Stimulated activated CD4-positive, alpha-beta T cell treated with anti-CD3 and anti-CD28 coated beads, Interleukin-12 subunit alpha, Interleukin-12 subunit beta, amount 100 ng/mL, for 4 hours (primary cell): ENCODE data around the gene ZNF750.

Experiments used
- DNase-seq: peaks from one replicate; pipeline ENCODE4 v3.0.0-alpha.2; 2020

The ZNF750 gene

DNA sequence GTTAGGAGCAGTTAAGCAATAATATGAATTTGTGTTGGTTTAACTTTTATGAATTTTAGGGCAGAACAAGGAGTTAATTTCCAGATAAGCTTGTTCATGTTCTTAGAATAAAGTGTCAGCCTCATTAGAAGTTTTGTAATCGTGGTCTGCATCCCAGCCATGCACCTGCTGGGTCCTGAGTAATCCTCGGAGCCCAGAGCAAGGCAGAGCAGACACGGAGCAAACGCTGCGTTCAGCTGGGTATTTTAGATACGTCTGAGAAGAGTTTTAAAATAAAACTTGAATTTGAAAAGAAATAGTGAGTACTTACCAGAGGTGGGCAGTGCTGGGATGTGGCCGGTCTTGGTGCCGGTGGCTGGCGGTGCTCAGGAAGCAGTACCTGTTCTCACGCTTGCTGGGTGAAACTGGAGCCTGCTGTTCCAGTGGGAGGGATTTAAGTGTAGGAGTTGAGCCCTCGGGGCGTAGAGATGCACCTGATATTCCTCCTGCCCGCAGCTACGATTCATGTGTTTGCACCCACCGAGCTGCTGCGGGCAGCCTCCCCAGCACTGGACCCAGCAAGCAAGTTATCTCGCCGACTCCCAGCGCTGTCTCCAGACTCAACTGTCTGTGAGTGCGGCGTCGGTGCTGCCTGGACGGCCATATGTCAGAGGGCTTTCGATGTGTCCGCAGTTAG lies at the start of gene ZNF750:
Gene ZNF750, minus strand, starts transcription at position 406 of the 676 bp plus-strand sequence. CDS start 7,568 bp downstream, outside the sequence.
- DNase-seq: no peak

GRCh38 chr17:82888583-82889495 lies 49.0 kb upstream of the ZNF750 start:
- DNase-seq: no peak

GRCh38 chr17:82887255-82888164 lies 47.7 kb upstream of the ZNF750 start:
- no peak for DNase-seq

GRCh38 chr17:82884970-82885353 lies 45.1 kb upstream of the ZNF750 start:
- peak; percentile 15 for DNase-seq

DNA sequence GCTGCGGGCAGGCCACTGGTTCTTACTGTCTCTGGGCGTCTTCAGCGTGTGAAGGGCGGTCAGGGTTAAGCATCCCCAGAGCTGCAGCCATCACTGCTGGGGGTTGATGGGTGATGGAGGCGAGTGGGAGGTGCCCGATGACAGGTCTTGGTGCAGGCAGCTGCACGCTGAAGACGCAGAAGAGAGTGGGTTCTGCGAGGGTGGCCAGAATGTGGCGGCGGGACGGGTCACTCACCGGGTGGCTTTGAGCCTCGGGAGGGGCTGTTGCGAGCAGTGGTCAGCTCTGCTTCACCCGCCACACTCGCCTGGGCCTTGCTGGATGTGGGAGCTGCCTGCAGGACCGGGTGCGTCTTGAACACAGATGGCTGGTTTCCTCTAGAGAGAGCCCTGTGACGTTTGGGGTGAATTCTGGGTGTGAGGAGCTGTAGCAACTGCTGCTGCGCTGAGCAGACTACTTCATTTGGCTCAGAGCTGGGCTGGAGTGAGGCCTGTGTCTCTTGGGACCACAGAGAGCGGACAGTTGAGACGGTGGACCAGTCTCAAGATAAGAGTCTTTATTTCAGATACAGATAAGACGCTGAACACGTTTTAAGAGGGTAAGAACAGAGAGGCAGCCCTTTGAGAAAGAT lies 44.6 kb upstream of the ZNF750 start:
- no peak for DNase-seq

GRCh38 chr17:82883419-82884031 lies 43.7 kb upstream of the ZNF750 start:
- no peak for DNase-seq

DNA sequence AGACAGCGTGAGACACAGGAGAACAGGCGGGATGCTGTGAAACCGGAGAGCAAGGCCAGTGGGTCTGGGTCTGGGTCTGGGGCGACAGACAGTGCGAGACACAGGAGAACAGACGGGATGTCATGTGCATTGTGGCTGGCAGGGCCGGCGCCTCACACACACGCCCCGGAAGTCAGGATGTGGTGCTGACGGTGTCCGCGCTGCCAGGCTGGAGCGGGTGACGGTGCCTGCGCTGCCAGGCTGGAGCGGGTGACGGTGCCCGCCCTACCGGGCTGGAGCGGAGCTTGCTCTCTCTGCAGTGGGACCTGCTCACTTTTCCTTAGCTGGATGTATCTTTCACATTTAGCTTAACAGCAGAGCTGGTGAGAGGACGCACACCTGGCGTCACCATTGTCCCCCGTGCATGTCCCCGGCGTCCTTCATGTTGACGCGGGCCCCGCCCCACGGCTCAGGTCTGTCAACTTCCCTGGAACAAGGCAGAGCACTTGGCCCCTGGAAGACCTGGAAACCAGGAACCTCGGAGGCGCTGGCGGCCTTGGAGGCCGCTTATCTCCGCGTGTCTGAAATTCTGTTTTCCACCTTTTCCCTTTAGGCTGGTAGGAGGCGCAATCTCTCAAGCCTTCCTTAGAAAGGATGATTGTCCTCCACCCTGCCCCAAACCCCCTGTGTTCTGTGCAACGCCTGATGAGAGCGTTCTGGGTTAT lies 43.0 kb upstream of the ZNF750 start:
- peak; percentile 53 for DNase-seq

DNA sequence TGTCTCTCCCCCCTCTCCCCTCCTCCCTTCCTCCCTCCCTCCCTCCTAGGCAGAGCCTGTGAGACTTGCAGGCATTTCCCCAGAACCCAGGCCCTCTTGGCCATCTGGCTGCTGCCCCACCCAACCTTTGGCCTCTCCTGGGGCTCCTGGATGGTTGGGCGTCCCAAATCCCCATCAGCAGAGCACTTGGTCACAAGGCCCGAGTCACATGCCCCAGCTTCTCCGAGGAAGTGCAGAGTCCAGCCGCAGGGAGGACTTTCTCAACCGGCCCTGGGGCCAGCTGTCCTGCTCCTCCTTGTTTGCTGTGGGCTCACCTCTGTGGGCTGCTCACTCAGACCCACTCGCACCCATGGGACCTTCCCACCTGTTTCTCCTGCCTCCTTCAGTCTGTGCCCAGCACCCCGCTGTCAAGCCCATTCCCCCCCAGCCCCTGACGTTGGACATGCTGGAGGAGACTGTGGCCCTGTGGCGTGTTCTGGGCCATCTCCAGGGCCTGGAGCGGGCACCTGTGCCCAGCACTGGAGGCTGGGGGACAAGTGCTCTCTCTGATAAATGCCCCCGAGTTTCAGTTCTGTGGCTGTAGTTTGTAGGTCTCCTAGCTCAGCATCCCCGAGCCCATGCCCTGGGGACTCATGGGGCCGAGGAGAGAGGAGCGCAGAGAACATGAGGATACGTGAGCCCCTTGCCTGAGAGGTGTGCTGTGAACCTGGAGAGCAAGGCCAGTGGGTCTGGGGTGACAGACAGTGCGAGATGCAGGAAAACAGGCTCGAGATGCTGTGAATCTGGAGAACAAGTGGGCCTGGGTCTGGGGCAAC lies 42.3 kb upstream of the ZNF750 start:
- DNase-seq: no peak

GRCh38 chr17:82881324-82881823 lies 41.6 kb upstream of the ZNF750 start:
- no peak for DNase-seq

DNA sequence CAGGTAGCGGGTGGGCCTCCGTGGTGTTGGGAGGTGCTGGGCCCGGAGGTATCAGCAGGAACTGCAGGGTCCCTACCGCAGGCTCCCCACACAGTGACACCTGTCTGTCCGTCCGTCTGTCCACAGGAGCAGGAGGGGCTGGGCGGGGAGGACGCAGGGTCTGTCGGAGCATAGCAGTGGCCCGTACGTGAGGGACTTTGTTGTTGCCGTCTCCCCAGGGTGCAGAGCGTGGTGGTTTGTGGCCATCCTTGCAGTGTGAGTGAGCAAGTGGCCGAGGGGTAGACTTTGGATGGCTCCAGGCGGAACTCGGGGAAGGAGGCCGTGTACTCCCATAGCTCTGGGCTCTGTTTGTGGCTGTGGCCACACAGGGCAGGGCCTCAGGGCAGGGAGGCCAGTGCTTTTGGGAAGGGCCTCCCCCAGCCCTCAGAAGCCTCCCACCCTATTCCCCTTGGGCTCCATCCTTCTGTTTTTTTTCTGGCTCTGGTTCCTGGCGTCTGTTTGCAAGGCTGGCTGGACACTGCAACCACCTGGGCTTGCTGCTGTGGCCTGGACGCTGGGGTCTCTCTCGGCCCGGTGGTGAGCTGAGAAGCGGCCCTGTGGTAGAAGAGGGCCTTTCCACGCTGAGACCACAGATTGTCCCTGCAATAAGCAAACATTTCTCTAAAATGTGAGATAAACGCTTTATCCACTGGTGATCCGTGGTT lies 41.0 kb upstream of the ZNF750 start:
- no peak for DNase-seq

DNA sequence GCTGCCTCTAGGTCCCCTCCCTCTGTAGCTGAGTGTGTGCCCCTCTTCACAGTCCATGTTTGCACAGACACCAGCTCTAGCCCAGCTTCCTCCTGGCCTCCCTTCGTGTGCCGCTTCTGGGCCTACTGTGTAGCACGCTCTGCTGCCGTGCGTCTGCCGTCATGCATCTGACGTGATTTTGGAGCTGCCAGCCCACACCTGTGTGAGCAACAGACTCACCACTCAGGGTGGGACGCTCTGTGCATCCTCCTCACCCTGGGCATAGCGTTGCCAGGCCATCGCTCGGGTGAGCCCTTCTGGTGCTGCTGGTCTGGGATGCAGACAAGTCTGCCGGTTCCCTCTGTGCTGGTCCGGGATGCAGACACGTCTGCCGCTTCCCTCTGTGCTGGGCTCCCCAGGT lies 39.4 kb upstream of the ZNF750 start:
- DNase-seq: no peak

GRCh38 chr17:82878527-82878926 lies 38.7 kb upstream of the ZNF750 start:
- no peak for DNase-seq

GRCh38 chr17:82876602-82877379 lies 37.0 kb upstream of the ZNF750 start:
- no peak for DNase-seq

- no peak for DNase-seq
Measured at GRCh38 chr17:82876149-82876548, 36.3 kb upstream of the ZNF750 start.

DNA sequence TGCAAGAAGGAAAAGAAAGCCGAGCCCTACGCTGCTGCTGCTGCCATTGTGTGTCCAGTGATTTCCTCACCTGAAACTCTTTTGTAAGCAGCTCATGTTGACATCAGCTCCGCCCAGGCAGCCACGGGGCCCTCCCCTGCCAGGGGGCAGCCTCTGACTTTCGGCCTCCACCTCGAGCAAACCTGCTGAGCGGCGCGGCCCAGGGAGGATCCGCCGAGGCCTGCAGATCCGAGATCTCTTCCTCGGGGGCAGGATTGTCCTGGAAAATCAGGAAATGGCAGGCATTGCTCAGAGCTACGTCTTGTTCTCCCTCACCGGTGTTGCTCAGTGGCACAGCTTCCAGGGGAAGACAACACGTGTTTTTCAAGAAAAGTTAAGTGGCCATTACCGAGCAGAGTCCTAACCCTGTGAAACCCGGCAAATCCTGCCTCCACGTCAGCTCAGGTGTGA lies 35.6 kb upstream of the ZNF750 start:
- no peak for DNase-seq

- DNase-seq: no peak
Measured at GRCh38 chr17:82874011-82874835, 34.4 kb upstream of the ZNF750 start.

GRCh38 chr17:82873521-82873920 lies 33.7 kb upstream of the ZNF750 start:
- DNase-seq: no peak
